Mesenchymal stem cell (in vitro differentiated cells and primary cell): ENCODE measurements around the gene FZD10.

Experiments
- DNase-seq: peaks from one replicate; pipeline ENCODE4 v3.0.0-alpha.2; 2013
- H2AFZ ChIP-seq: one replicate; pipeline ENCODE4 v1.6.1; 2013; ENCODE audit warnings: low read depth, mild to moderate bottlenecking, control low read depth, inconsistent platforms, low read length, moderate library complexity
- H2AK5ac ChIP-seq: 2 replicates; pipeline ENCODE4 v1.6.1; 2013; ENCODE audit warnings: low read length, moderate library complexity, mild to moderate bottlenecking, inconsistent platforms; ENCODE audit not compliant: severe bottlenecking
- H2BK120ac ChIP-seq: one replicate; pipeline ENCODE4 v1.6.1; 2013; ENCODE audit warnings: low read depth, mild to moderate bottlenecking, inconsistent platforms, low read length, moderate library complexity
- H2BK12ac ChIP-seq, 2 experiments: one replicate each; pipeline ENCODE4 v1.6.1; 2013; ENCODE audit warnings: inconsistent platforms in 2 of 2, low read length in 2 of 2, mild to moderate bottlenecking in 2 of 2, moderate library complexity in 2 of 2, control low read depth in 1 of 2
- H2BK15ac ChIP-seq: one replicate; pipeline ENCODE4 v1.6.1; 2013; ENCODE audit warnings: mild to moderate bottlenecking, low read depth, inconsistent platforms; ENCODE audit not compliant: poor library complexity, severe bottlenecking
- H2BK5ac ChIP-seq: 2 replicates; pipeline ENCODE4 v1.6.1; 2013; ENCODE audit warnings: low read depth, mild to moderate bottlenecking, low read length, control low read depth, inconsistent platforms; ENCODE audit not compliant: poor library complexity, severe bottlenecking
- H3K14ac ChIP-seq, 2 experiments: one replicate each; pipeline ENCODE4 v1.6.1; 2013; ENCODE audit warnings: inconsistent platforms in 2 of 2, low read length in 2 of 2, control low read depth in 1 of 2, mild to moderate bottlenecking in 1 of 2, moderate library complexity in 1 of 2
- H3K18ac ChIP-seq, 2 experiments: one replicate each; pipeline ENCODE4 v1.6.1; 2013; ENCODE audit warnings: inconsistent platforms in 2 of 2, low read length in 2 of 2, control low read depth in 1 of 2, low read depth in 1 of 2, mild to moderate bottlenecking in 1 of 2
- H3K23ac ChIP-seq, 2 experiments: one replicate each; pipeline ENCODE4 v1.6.1; 2013; ENCODE audit warnings: inconsistent platforms in 2 of 2, low read length in 2 of 2, mild to moderate bottlenecking in 2 of 2, moderate library complexity in 2 of 2, control low read depth in 1 of 2
- H3K27ac ChIP-seq: 2 replicates; pipeline ENCODE4 v1.5.1; 2013; ENCODE audit warnings: mild to moderate bottlenecking, moderate library complexity, low read length, control low read depth, inconsistent platforms; ENCODE audit not compliant: poor library complexity, severe bottlenecking
- H3K27me3 ChIP-seq, 2 experiments: 2 replicates each; pipeline versions ENCODE4 v1.6.1 to v1.7.0; 2013; ENCODE audit warnings: low read length in 2 of 2, mild to moderate bottlenecking in 2 of 2, moderate library complexity in 2 of 2, control low read depth in 1 of 2, inconsistent platforms in 1 of 2; ENCODE audit not compliant: control insufficient read depth in 1 of 2, insufficient read depth in 1 of 2
- H3K36me3 ChIP-seq, 2 experiments: 2 replicates each; pipeline versions ENCODE4 v1.6.1 to v1.7.0; 2013; ENCODE audit warnings: low read length in 2 of 2, control low read depth in 1 of 2, inconsistent platforms in 1 of 2, low read depth in 1 of 2, mild to moderate bottlenecking in 1 of 2; ENCODE audit not compliant: insufficient read depth in 2 of 2, control insufficient read depth in 1 of 2
- H3K4ac ChIP-seq, 2 experiments: one replicate each; pipeline ENCODE4 v1.6.1; 2013; ENCODE audit warnings: inconsistent platforms in 2 of 2, low read length in 2 of 2, mild to moderate bottlenecking in 2 of 2, moderate library complexity in 2 of 2, control low read depth in 1 of 2, low read depth in 1 of 2
- H3K4me1 ChIP-seq: 2 replicates; pipeline ENCODE4 v1.6.1; 2013; ENCODE audit warnings: low read depth, low read length, control low read depth; ENCODE audit not compliant: control insufficient read depth, insufficient read depth
- H3K4me2 ChIP-seq: 2 replicates; pipeline ENCODE4 v1.6.1; 2013; ENCODE audit warnings: low read length, mild to moderate bottlenecking, inconsistent platforms; ENCODE audit not compliant: poor library complexity, severe bottlenecking
- H3K4me3 ChIP-seq, 2 experiments: 2 replicates each; pipeline versions ENCODE4 v1.5.1 to v1.7.0; 2013; ENCODE audit warnings: low read length in 2 of 2, mild to moderate bottlenecking in 2 of 2, control low read depth in 1 of 2, low read depth in 1 of 2; ENCODE audit not compliant: insufficient read depth in 1 of 2
- H3K79me1 ChIP-seq: replicated peaks from 2 replicates; pipeline ENCODE4 v1.6.1; 2013; ENCODE audit warnings: mild to moderate bottlenecking, control low read depth, low read length, inconsistent platforms; ENCODE audit not compliant: poor library complexity, severe bottlenecking
- H3K9ac ChIP-seq: 2 replicates; pipeline ENCODE4 v1.7.0; 2013; ENCODE audit warnings: mild to moderate bottlenecking, low read length, moderate library complexity
- H3K9me3 ChIP-seq: 2 replicates; pipeline ENCODE4 v1.7.0; 2013; ENCODE audit warnings: mild to moderate bottlenecking, low read length; ENCODE audit not compliant: control insufficient read depth
- H4K8ac ChIP-seq: one replicate; pipeline ENCODE4 v1.6.1; 2013; ENCODE audit warnings: inconsistent platforms, mild to moderate bottlenecking, low read length, moderate library complexity
- H4K91ac ChIP-seq: one replicate; pipeline ENCODE4 v1.6.1; 2013; ENCODE audit warnings: mild to moderate bottlenecking, low read length, inconsistent platforms
- WGBS: methylation state at CpG from one replicate; pipeline ENCODE4 v1.1.7; 2013; ENCODE audit warnings: mixed read lengths; 5-methylcytosine and 5-hydroxymethylcytosine counted together

The FZD10 gene

DNA sequence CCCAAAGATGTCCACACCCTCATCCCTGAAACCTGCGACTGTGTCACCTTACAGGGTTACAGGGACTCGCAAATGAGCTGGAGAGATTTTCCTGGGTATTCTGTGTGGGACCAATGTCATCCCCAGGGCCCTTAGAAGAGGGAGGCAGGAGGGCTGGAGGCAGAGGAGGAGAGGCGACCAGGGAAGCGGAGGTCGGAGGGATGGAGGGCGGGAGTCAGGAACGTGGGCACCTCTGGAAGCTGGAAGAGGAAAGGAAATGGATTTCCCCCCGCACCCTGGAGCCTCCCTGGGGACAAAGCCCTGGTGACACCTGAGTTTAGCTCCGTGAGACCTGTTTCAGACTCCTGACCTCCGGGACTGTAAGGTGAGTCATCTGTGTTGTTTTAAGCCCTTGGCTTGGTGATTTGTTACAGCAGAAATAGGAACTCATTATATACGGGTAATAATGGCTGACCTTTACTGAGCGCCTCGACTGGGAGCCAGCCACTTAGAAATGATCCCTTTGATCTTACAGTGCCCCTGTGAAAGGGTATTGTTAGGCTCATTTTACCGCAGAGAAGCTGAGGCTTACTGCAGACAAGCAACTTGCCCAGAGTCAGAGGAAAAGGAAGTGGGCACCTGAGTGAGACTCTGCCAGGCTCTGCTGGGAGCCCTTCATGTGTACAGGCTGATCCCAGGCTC, 29.3 kb upstream of the FZD10 start:
- H3K9ac ChIP-seq = no peak overlapping the region
- no peak overlapping the region for H3K14ac ChIP-seq
- H2BK12ac ChIP-seq = no peak overlapping the region
- H3K4me1 ChIP-seq = no peaks in the 10 kb centered on the region
- H2AFZ ChIP-seq = no peak overlapping the region
- H3K4me3 ChIP-seq = no peak overlapping the region
- no peaks in the 10 kb centered on the region for H3K9me3 ChIP-seq
- no peak overlapping the region for H4K8ac ChIP-seq
- H3K79me1 ChIP-seq = no peaks in the 10 kb centered on the region
- no peak overlapping the region for H2BK120ac ChIP-seq
- H3K18ac ChIP-seq = no peak overlapping the region
- no peak overlapping the region for H4K91ac ChIP-seq
- H3K4ac ChIP-seq = no peak overlapping the region
- DNase-seq = no peak
- H3K23ac ChIP-seq = no peak overlapping the region
- H2BK15ac ChIP-seq = no peak overlapping the region
- H3K27ac ChIP-seq = no peak overlapping the region
- H2AK5ac ChIP-seq = no peak overlapping the region
- H3K36me3 ChIP-seq = no peaks in the 10 kb centered on the region
- no peak overlapping the region for H3K4me2 ChIP-seq
- H2BK5ac ChIP-seq = peak overlapping the region; percentile 25
- 69% methylated on average over 14 of the region's 14 CpGs for WGBS
- H3K27me3 ChIP-seq = peaks cover 0 to 42% of the 10 kb centered on the region in 2 experiments

DNA sequence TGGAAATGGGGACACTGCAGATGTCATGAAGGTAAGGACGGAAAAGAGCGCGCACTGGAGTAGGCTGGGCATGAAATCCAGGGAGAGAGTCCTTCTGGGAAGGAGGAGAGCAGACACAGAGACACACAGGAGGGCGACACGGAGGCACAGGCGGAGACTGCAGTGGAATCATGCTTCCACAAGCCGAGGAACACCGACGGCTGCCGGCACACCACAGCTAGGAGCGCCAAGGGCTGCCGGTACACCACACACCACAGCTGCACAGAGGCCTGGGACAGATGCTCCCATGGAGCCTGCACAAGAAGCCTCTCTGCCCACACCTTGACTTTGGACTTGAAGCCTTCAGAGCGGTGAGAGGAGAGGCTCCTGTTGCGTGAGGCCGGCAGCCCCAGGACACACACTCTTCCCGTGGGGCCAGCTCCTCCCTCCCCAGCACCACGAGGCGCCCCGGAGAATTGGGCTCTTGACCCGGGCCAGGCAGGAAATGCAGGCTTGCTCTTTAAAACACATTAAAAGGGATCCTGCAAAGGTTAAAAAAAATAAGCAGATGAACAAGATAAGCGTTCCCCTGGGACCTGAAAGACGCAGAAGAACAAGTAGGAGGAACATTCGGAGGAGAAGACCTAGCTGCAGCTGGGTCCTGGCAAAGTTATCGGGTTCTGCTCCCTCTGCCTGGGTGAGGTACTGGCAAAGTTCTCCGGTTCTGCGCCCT, 28.3 kb upstream of the FZD10 start:
- WGBS = 51% methylated on average over 26 of the region's 26 CpGs
- no peak overlapping the region for H2AFZ ChIP-seq

DNA sequence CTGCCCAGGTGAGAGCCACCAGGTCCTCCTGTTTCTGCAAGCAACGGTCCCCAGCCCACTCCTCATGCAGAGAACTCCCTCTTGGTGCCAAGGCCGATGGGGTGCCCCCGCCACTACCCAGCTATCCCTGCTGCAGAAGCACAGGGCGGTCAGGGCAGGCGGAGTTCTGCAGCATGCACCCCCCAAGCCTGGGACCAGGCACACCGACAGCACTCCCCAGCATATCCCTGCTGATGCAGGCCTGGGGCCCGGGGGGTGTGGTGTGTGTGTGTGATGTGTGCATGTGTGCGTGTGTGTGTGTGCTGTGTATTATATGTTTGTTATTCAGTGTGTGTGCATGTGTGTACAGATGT, 27.7 kb upstream of the FZD10 start:
- no peaks in the 10 kb centered on the region for H3K9me3 ChIP-seq
- H3K27me3 ChIP-seq = peaks cover 0 to 45% of the 10 kb centered on the region in 2 experiments
- no peak overlapping the region for H2BK12ac ChIP-seq
- no peak overlapping the region for H2BK5ac ChIP-seq
- H3K79me1 ChIP-seq = no peaks in the 10 kb centered on the region
- H4K91ac ChIP-seq = no peak overlapping the region
- no peak overlapping the region for H3K4me2 ChIP-seq
- no peak overlapping the region for H4K8ac ChIP-seq
- DNase-seq = no peak
- no peak overlapping the region for H3K9ac ChIP-seq
- H2AFZ ChIP-seq = no peak overlapping the region
- no peak overlapping the region for H3K27ac ChIP-seq
- H3K4me3 ChIP-seq = no peak overlapping the region
- H2BK120ac ChIP-seq = no peak overlapping the region
- H3K18ac ChIP-seq = no peak overlapping the region
- no peak overlapping the region for H2AK5ac ChIP-seq
- no peaks in the 10 kb centered on the region for H3K4me1 ChIP-seq
- H3K23ac ChIP-seq = no peak overlapping the region
- WGBS = 75% methylated on average over 8 of the region's 8 CpGs
- no peak overlapping the region for H3K14ac ChIP-seq
- no peak overlapping the region for H2BK15ac ChIP-seq
- H3K4ac ChIP-seq = no peak overlapping the region
- no peaks in the 10 kb centered on the region for H3K36me3 ChIP-seq

More for the DNA sequence above, 28.3 kb upstream of the FZD10 start:
- Histone ChIP-seq H3K36me3 (no peaks in the 10 kb centered on the region), H2BK5ac (no peak overlapping the region), H3K9me3 (no peaks in the 10 kb centered on the region), H4K8ac (no peak overlapping the region), H3K27ac (no peak overlapping the region), H3K27me3 (peaks cover 0 to 45% of the 10 kb centered on the region in 2 experiments), H2BK120ac (no peak overlapping the region), H3K14ac (no peak overlapping the region), H3K4me1 (no peaks in the 10 kb centered on the region), H3K4me3 (no peak overlapping the region), H2BK12ac (no peak overlapping the region), H3K23ac (no peak overlapping the region), H3K4ac (no peak overlapping the region), H2AK5ac (no peak overlapping the region), H3K79me1 (no peaks in the 10 kb centered on the region), H3K18ac (no peak overlapping the region), H2BK15ac (no peak overlapping the region), H3K4me2 (no peak overlapping the region), H3K9ac (no peak overlapping the region), H4K91ac (no peak overlapping the region)
- DNase-seq = no peak

DNA sequence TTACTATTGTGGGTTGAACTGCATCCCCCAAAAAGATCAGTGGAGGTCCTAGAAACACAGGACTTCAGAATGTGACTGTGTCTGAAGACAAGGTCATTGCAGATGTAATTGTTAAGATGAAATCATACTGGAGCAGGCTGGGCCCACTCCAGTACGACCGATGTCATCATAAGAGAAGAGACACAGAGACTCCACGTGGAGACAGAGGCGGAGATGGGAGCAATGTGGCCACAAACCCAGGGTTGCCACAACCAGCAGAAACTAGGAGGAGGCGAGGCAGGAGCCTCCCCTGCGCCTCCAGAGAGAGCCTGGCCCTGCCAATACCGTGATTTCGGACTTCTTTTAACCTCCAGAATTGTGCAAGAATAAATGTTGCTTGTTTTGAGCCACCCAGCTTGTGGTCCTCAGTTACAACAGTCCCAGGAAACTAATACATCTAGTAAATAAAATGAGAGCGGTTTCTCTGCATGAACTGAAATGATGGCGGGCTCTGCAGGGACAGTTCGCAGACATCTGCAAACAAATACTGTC, 25.7 kb upstream of the FZD10 start:
- Histone ChIP-seq H3K14ac (no peak overlapping the region), H3K27me3 (peaks cover 0 to 51% of the 10 kb centered on the region in 2 experiments), H3K4me3 (no peak overlapping the region), H2BK15ac (no peak overlapping the region), H3K4me2 (no peak overlapping the region), H3K23ac (no peak overlapping the region), H3K4ac (no peak overlapping the region), H3K18ac (no peak overlapping the region), H4K91ac (no peak overlapping the region), H3K79me1 (no peaks in the 10 kb centered on the region), H3K9ac (no peak overlapping the region), H4K8ac (no peak overlapping the region), H3K4me1 (no peaks in the 10 kb centered on the region), H3K9me3 (no peaks in the 10 kb centered on the region), H2BK120ac (no peak overlapping the region), H2BK5ac (no peak overlapping the region), H2AK5ac (no peak overlapping the region), H2AFZ (no peak overlapping the region), H2BK12ac (no peak overlapping the region), H3K27ac (no peak overlapping the region), H3K36me3 (no peaks in the 10 kb centered on the region)
- WGBS = 68% methylated on average over 10 of the region's 11 CpGs
- DNase-seq = no peak
